ENCODE data around the gene PLA2G2E.
"Not testable (repeated sequence)": the region's sequence is repeated elsewhere in the genome, so short reads cannot be mapped to it uniquely, and the experiment has no call there.

PLA2G2E gene

GRCh38 chr1:19936061-19936750 is 12.8 kb upstream of the PLA2G2E start (continued):
- no peak for TF ChIP-seq CREB5 (CRISPR knock-in tag; IDR thresholded peaks at IDR 0.05; ENCODE audit: low read depth)
- TF ChIP-seq BACH2 (CRISPR knock-in tag; IDR thresholded peaks at IDR 0.05; ENCODE audit: borderline replicate concordance), result no peak

- no peak for ATAC-seq
- no peak for TF ChIP-seq ZNF70 (CRISPR knock-in tag; IDR thresholded peaks at IDR 0.05)
- no peak for TF ChIP-seq ISL1 (CRISPR knock-in tag; IDR thresholded peaks at IDR 0.05)
- TF ChIP-seq CSRNP3 (CRISPR knock-in tag; IDR thresholded peaks at IDR 0.05), result no peak
- TF ChIP-seq PPARA (CRISPR knock-in tag; IDR thresholded peaks at IDR 0.05; ENCODE audit: borderline replicate concordance), result no peak
- no peak for TF ChIP-seq RARB (CRISPR knock-in tag; IDR thresholded peaks at IDR 0.05)
- TF ChIP-seq ZNF8 (CRISPR knock-in tag; IDR thresholded peaks at IDR 0.05), result no peak
- no peak for TF ChIP-seq TCF4 (CRISPR knock-in tag; IDR thresholded peaks at IDR 0.05; ENCODE audit: borderline replicate concordance)
- no peak for TF ChIP-seq BACH2 (CRISPR knock-in tag; IDR thresholded peaks at IDR 0.05; ENCODE audit: borderline replicate concordance)
- TF ChIP-seq TSHZ2 (CRISPR knock-in tag; IDR thresholded peaks at IDR 0.05), result no peak
- no peak for TF ChIP-seq ESRRG (CRISPR knock-in tag; IDR thresholded peaks at IDR 0.05)
- no peak for TF ChIP-seq ARNTL (CRISPR knock-in tag; IDR thresholded peaks at IDR 0.05; ENCODE audit: borderline replicate concordance, low read depth)
- no peak for TF ChIP-seq ZNF565 (CRISPR knock-in tag; conservative IDR thresholded peaks at IDR 0.05; ENCODE audit: low read depth)
Measured at GRCh38 chr1:19934336-19934735, 10.9 kb upstream of the PLA2G2E start.

DNA sequence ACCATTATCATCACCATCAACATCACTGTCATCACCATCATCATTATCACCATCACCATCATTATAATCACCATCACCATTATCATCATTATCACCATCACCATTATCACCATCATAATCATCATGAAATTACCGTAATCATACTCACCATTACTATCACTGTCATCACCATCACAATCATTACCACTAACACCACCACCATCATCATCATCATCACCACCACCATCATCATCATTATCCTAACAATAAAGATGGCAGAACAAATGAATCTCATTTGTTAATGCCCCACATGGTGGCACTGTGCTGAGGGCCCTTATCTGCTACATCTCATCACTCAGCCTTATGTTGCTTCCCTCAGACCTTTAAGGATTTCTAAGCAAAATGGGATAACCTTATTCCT is 9.4 kb upstream of the PLA2G2E start:
- ATAC-seq, result no peak
- no peak for TF ChIP-seq ISL1 (CRISPR knock-in tag; IDR thresholded peaks at IDR 0.05)
- no peak for TF ChIP-seq ZFP3 (CRISPR knock-in tag; IDR thresholded peaks at IDR 0.05)
- TF ChIP-seq, protein P1, sequence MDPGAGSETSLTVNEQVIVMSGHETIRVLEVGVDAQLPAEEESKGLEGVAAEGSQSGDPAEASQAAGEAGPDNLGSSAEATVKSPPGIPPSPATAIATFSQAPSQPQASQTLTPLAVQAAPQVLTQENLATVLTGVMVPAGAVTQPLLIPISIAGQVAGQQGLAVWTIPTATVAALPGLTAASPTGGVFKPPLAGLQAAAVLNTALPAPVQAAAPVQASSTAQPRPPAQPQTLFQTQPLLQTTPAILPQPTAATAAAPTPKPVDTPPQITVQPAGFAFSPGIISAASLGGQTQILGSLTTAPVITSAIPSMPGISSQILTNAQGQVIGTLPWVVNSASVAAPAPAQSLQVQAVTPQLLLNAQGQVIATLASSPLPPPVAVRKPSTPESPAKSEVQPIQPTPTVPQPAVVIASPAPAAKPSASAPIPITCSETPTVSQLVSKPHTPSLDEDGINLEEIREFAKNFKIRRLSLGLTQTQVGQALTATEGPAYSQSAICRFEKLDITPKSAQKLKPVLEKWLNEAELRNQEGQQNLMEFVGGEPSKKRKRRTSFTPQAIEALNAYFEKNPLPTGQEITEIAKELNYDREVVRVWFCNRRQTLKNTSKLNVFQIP (CRISPR knock-in tag; IDR thresholded peaks at IDR 0.05; ENCODE audit: borderline replicate concordance, low read depth), result no peak
- TF ChIP-seq ZNF8 (CRISPR knock-in tag; IDR thresholded peaks at IDR 0.05), result no peak
- TF ChIP-seq RARB (CRISPR knock-in tag; IDR thresholded peaks at IDR 0.05), result no peak
- TF ChIP-seq CSRNP3 (CRISPR knock-in tag; IDR thresholded peaks at IDR 0.05), result no peak

DNA sequence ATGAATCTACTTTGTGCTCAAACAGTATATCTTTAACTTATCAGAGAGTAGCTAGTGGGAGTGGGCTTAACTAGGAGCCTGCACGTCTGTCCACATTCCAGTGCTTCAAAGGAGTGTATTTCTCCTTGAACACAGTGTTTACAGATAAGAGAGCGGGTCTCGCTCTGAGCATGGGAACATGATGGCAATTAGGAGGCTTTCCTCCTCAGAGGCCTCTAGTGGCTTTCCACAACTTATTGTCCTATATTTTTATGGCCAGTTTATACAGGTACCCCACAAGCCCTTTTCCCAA is 3.7 kb upstream of the PLA2G2E start:
- ATAC-seq, result not testable (repeated sequence)

DNA sequence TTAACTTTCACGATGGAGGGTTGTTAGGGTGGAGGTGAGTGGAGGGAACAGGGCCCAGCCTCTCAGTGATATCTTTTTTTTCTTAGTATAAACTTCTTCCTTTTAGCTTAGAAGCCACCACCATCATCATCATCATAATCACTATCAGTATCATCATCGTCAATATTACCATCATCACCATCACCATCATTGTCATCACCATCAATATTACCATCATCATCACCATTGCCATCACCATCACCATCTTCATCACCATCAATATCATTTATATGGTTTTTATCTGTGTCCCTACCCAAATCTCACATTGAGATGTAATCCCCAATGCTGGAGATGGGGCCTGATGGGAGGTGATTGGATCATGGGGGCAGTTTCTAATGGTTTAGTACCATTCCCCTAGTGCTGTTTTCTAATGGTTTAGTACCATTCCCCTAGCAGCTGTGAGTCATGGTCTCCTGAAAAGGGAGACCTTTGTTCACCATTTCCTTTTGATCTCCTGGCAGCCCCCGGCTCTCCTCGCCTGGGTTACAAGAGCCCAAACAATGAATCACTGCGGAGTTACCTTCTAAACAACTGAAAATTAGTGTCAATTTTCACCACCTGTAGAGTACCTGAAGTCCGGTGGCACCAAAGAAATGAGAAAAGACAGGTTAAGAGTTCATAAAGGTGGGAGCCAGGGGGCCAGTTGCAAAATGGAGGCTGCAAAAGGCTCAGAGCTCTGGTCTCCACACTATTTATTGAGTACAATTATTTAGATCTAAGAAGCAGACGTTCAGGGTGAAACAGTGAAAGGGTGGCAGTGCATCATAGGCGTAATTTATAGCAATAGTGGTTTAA is 3.1 kb upstream of the PLA2G2E start:
- ATAC-seq, result no peak
- TF ChIP-seq TSHZ2 (CRISPR knock-in tag; IDR thresholded peaks at IDR 0.05), result no peak
- no peak for TF ChIP-seq CREB5 (CRISPR knock-in tag; IDR thresholded peaks at IDR 0.05; ENCODE audit: low read depth)
- no peak for TF ChIP-seq ESRRG (CRISPR knock-in tag; IDR thresholded peaks at IDR 0.05)
- TF ChIP-seq CSDC2 (CRISPR knock-in tag; IDR thresholded peaks at IDR 0.05), result no peak
- TF ChIP-seq SNAI2 (CRISPR knock-in tag; IDR thresholded peaks at IDR 0.05), result no peak
- TF ChIP-seq OSR1 (CRISPR knock-in tag; IDR thresholded peaks at IDR 0.05), result no peak
- no peak for TF ChIP-seq TOX (CRISPR knock-in tag; IDR thresholded peaks at IDR 0.05; ENCODE audit: borderline replicate concordance)
- no peak for TF ChIP-seq GLIS3 (CRISPR knock-in tag; IDR thresholded peaks at IDR 0.05)
- no peak for TF ChIP-seq RARB (CRISPR knock-in tag; IDR thresholded peaks at IDR 0.05)
